Nephron progenitor cell (in vitro differentiated cells): ENCODE measurements around the gene TPPP2.
A peak's percentile ranks its signal among the peaks of the same experiment; 100 is the strongest.

ENCODE experiments used
- DNase-seq: peaks from one replicate; pipeline ENCODE4 v3.0.0; 2021
- H3K27ac Mint-ChIP-seq: 2 replicates; pipeline ENCODE4 v1.8.0; 2021; ENCODE audit warnings: mild to moderate bottlenecking, moderate library complexity, mixed read lengths
- H3K27me3 Mint-ChIP-seq: 2 replicates; pipeline ENCODE4 v1.8.0; 2021; ENCODE audit warnings: mild to moderate bottlenecking, low read depth, mixed read lengths; ENCODE audit not compliant: poor library complexity
- H3K36me3 Mint-ChIP-seq: 2 replicates; pipeline ENCODE4 v1.8.0; 2021; ENCODE audit warnings: low read depth, mixed read lengths
- H3K4me1 Mint-ChIP-seq: 2 replicates; pipeline ENCODE4 v1.8.0; 2021; ENCODE audit warnings: mixed read lengths
- H3K4me3 Mint-ChIP-seq: 2 replicates; pipeline ENCODE4 v1.8.0; 2021; ENCODE audit warnings: mild to moderate bottlenecking, moderate library complexity, mixed read lengths
- H3K9me3 Mint-ChIP-seq: 2 replicates; pipeline ENCODE4 v1.8.0; 2021; ENCODE audit warnings: mild to moderate bottlenecking, moderate library complexity, mixed read lengths
- CTCF ChIP-seq: fragments of 200-600 bp; sonication (generic); IDR thresholded peaks from 2 replicates; pipeline ENCODE4 v1.5.0; 2021; ENCODE audit warnings: antibody characterized with exemption

Gene TPPP2

GRCh38 chr14:21023817-21024584, 6.0 kb upstream of the TPPP2 start:
- Mint-ChIP-seq H3K4me3 (peak overlapping the region; percentile 86), H3K9me3 (no peaks in the 10 kb centered on the region), H3K4me1 (peaks cover 51% of the 10 kb centered on the region), H3K27ac (no peak overlapping the region), H3K27me3 (peaks cover 34% of the 10 kb centered on the region), H3K36me3 (peaks cover 30% of the 10 kb centered on the region)
- DNase-seq: no peak
- TF ChIP-seq CTCF: no peak

- no peaks in the 10 kb centered on the region for H3K9me3 Mint-ChIP-seq
- H3K27ac Mint-ChIP-seq: peak within 1 kb of the TSS; percentile 89
- H3K4me1 Mint-ChIP-seq: peaks cover 45% of the 10 kb centered on the region
- H3K27me3 Mint-ChIP-seq: peaks cover 34% of the 10 kb centered on the region
- H3K4me3 Mint-ChIP-seq: peak within 1 kb of the TSS; percentile 87
- peak; percentile 94 for DNase-seq
- H3K36me3 Mint-ChIP-seq: peaks cover 22% of the 10 kb centered on the region
- no peak for TF ChIP-seq CTCF
Observed at GRCh38 chr14:21024585-21025370, 5.2 kb upstream of the TPPP2 start, which contains the start of gene NDRG2. Gene NDRG2 (minus strand): TSS chr14:21025061. CDS start chr14:21023315, 1,746 bp downstream.

- peaks cover 18% of the 10 kb centered on the region for H3K36me3 Mint-ChIP-seq
- no peak for TF ChIP-seq CTCF
- peaks cover 53% of the 10 kb centered on the region for H3K4me1 Mint-ChIP-seq
- DNase-seq: peak; percentile 76
- H3K9me3 Mint-ChIP-seq: no peaks in the 10 kb centered on the region
- H3K27me3 Mint-ChIP-seq: peaks cover 38% of the 10 kb centered on the region
- peak overlapping the region; percentile 89 for H3K27ac Mint-ChIP-seq
- H3K4me3 Mint-ChIP-seq: peak overlapping the region; percentile 87
Observed at GRCh38 chr14:21025371-21026273, 4.4 kb upstream of the TPPP2 start.

- peaks cover 10% of the 10 kb centered on the region for H3K36me3 Mint-ChIP-seq
- H3K4me3 Mint-ChIP-seq: peak overlapping the region; percentile 87
- H3K27ac Mint-ChIP-seq: no peak overlapping the region
- no peaks in the 10 kb centered on the region for H3K9me3 Mint-ChIP-seq
- peaks cover 56% of the 10 kb centered on the region for H3K4me1 Mint-ChIP-seq
- H3K27me3 Mint-ChIP-seq: peaks cover 33% of the 10 kb centered on the region
- no peak for DNase-seq
- no peak for TF ChIP-seq CTCF
Observed at GRCh38 chr14:21026274-21026987, 3.6 kb upstream of the TPPP2 start.

GRCh38 chr14:21026988-21027315, 3.1 kb upstream of the TPPP2 start:
- no peak for DNase-seq
- Mint-ChIP-seq H3K9me3 (no peaks in the 10 kb centered on the region), H3K27me3 (peaks cover 31% of the 10 kb centered on the region), H3K4me1 (peaks cover 61% of the 10 kb centered on the region), H3K4me3 (peak overlapping the region; percentile 37), H3K27ac (no peak overlapping the region), H3K36me3 (peaks cover 5% of the 10 kb centered on the region)
- TF ChIP-seq CTCF: no peak
